Fibroblast of skin of left quadriceps (primary cell): ENCODE data around the gene OTUD5.
"Not testable (repeated sequence)": the region's sequence is repeated elsewhere in the genome, so short reads cannot be mapped to it uniquely, and the experiment has no call there.

Experiments
- DNase-seq, 2 experiments: peaks; one replicate each; pipeline ENCODE4 v3.0.0-alpha.2; 2013; ENCODE audit warnings: low read depth in 2 of 2

The OTUD5 gene

GRCh38 chrX:48957477-48957826 lies at the start of gene OTUD5:
OTUD5 (minus strand) TSS chrX:48957607; CDS start chrX:48957570, 37 bp downstream.
- peak in 1 of 2 experiments; percentile 23 for DNase-seq

GRCh38 chrX:49003696-49004095 lies 46.3 kb upstream of the OTUD5 start:
- DNase-seq, result no peak

GRCh38 chrX:49002091-49002935 lies 44.9 kb upstream of the OTUD5 start, which contains the start of gene GRIPAP1:
GRIPAP1 (minus strand) TSS chrX:49002264; CDS start chrX:49002229, 35 bp downstream.
- peak; percentile 73 to 76 for DNase-seq

GRCh38 chrX:49001521-49002090 lies 44.2 kb upstream of the OTUD5 start:
- no peak for DNase-seq

- DNase-seq, result no peak
Measured at GRCh38 chrX:49000636-49001035, 43.2 kb upstream of the OTUD5 start.

GRCh38 chrX:48999030-48999429 lies 41.6 kb upstream of the OTUD5 start:
- no peak for DNase-seq

- DNase-seq, result no peak
Measured at GRCh38 chrX:48998391-48998790, 41.0 kb upstream of the OTUD5 start.

- no peak for DNase-seq
Measured at GRCh38 chrX:48997865-48998264, 40.5 kb upstream of the OTUD5 start.

- no peak for DNase-seq
Measured at GRCh38 chrX:48997455-48997854, 40.0 kb upstream of the OTUD5 start.

GRCh38 chrX:48996969-48997368 lies 39.6 kb upstream of the OTUD5 start:
- no peak for DNase-seq

- DNase-seq, result no peak
Measured at GRCh38 chrX:48992341-48992740, 34.9 kb upstream of the OTUD5 start.

GRCh38 chrX:48989483-48989882 lies 32.1 kb upstream of the OTUD5 start:
- DNase-seq, result no peak

- no peak for DNase-seq
Measured at GRCh38 chrX:48983896-48984295, 26.5 kb upstream of the OTUD5 start.

GRCh38 chrX:48983081-48983480 lies 25.7 kb upstream of the OTUD5 start:
- no peak for DNase-seq

- DNase-seq, result no peak
Measured at GRCh38 chrX:48981178-48981577, 23.8 kb upstream of the OTUD5 start.

GRCh38 chrX:48980341-48980740 lies 22.9 kb upstream of the OTUD5 start:
- DNase-seq, result not testable (repeated sequence)

- DNase-seq, result no peak
Measured at GRCh38 chrX:48978226-48978625, 20.8 kb upstream of the OTUD5 start.

GRCh38 chrX:48976086-48976485 lies 18.7 kb upstream of the OTUD5 start:
- DNase-seq, result no peak

- no peak for DNase-seq
Measured at GRCh38 chrX:48975541-48975940, 18.1 kb upstream of the OTUD5 start.

- DNase-seq, result no peak
Measured at GRCh38 chrX:48975041-48975440, 17.6 kb upstream of the OTUD5 start.

GRCh38 chrX:48974574-48974973 lies 17.2 kb upstream of the OTUD5 start:
- no peak for DNase-seq

GRCh38 chrX:48974033-48974432 lies 16.6 kb upstream of the OTUD5 start:
- DNase-seq, result no peak
